Activated CD8-positive, alpha-beta memory T cell treated with anti-CD3 and anti-CD28 coated beads for 1 hour (primary cell): Measurements from ENCODE around the gene C1QB.
"Not testable (repeated sequence)": the region's sequence is repeated elsewhere in the genome, so short reads cannot be mapped to it uniquely, and the experiment has no call there.

Experiments
- DNase-seq, 2 donors: peaks; one replicate each; pipeline ENCODE4 v3.0.0-alpha.2; 2020; ENCODE audit warnings: low read depth in 1 of 2; ENCODE audit errors: extremely low read depth in 1 of 2

The C1QB gene

DNA sequence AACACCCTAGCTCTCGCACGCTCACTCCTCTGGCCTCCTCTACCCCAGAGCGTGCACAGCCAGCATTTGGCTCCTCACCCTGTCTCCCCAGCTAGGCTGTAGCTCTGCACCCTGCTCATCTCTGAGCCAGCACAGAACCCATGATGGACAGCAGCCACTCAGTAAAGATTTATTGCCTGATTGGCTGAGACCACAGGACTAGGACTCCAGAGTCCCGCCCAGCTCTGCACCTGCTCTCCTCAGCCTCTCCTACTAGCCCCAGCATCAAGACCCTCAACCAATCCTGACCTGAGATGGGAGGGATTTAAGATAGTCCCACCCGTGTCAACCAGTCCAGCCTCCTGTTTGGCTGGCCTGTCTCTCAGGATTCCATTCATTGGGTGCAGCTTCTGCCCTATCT is 9.3 kb downstream of the C1QB start:
- no peak for DNase-seq

GRCh38 chr1:22662986-22663408 is 10.0 kb downstream of the C1QB start:
- no peak for DNase-seq

DNA sequence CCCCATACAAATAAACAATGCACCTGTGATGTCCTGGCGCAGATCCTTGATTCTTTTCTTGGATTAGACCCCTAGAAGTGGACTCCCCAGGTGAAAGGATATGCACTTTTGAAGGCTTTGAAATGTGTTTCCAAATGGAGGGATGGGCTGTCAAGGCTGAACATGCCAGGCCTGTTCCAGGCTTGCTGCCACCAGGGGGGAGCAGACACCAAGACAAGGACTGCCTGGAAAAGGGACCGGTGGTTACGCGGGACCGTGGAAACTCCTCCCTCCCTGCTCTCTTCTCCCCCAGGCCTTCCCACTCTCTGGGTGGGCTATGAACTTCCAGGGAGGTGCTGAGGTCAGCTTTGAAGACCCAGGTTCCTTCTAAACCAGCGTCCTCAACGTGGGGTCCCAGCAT is 12.7 kb downstream of the C1QB start:
- no peak for DNase-seq

DNA sequence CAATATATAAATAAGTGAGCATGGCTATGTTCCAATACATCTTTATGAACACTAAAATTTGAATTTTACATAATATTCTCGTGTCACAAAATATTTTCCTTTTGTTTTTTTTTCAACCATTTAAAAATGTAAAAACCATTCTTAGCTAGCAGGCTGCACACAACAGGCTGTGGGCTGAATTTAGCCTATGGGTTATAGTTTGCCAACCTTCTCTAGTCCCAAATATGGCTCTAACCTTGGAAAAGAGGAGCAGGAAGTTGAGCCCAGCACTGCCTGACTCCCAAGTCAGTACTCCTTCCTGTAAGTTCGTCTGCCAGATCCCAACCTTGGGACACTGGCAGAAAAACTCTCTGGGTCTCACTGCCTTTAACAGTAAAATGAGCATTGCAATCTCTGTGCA is 13.4 kb downstream of the C1QB start:
- DNase-seq = no peak

GRCh38 chr1:22668840-22669239 is 15.8 kb downstream of the C1QB start:
- not testable (repeated sequence) for DNase-seq

- no peak for DNase-seq
Observed at GRCh38 chr1:22670352-22670975, 17.4 kb downstream of the C1QB start.

DNA sequence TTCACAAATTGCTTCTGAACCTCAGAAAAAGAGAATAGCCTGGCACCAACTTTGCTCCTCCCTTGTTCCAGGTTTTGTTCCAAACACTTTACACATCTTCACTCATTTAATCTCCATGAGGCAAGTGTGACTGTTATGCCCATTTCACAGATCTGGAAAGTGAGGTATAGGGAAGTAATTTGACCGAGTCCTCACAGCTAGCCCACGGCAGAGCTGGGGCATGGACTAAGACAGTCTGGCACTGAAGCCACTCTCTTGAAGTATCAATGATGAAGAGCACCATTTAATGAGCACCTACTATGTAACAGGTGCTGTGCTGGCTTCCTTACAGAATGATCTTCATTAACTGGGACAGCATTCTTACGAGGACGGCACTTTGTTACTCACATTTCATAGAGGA is 19.0 kb downstream of the C1QB start:
- no peak for DNase-seq

DNA sequence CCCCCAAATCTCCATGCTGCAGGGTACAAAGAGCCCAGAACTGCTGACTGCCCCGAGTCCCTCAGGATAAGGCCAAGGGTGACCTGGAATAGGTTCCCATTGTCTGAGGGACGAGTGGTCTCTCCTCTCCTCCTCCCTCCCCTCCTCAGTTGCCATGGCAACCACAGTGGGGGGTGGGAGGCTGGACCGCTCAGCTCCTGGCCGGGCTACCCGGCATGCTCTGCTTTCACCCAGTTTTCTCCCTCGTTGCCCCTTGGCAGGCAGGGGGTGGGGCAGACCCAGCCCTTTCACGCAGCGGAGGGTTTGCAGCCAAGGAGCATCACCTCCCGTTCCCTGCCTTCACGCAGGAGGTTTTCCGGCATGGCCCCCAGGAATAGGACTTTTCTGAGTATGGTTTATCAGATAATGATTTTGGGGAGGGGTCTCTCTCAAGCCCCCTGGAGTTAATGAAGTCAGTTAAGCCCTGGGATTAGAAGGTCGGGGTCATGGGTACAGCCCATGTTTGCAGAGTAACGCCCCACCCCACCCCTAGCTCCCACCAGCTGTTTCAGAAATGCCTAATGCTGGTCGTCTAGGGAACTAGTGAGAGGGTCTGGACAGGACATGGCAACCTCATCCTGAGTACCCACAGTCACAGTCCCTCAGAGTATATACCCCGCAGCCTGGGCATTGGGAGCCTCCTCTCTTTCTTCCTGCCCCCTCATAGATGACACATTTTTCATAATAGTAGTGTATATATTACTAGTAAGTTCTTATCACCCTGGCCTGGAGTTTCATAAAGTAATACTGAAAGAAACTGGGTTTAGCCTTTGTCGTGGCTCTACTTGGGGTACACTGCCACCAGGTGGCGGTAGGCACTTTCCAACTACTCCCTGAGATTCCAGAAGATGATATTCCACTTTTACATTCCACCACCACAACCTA is 20.7 kb downstream of the C1QB start:
- no peak for DNase-seq

DNA sequence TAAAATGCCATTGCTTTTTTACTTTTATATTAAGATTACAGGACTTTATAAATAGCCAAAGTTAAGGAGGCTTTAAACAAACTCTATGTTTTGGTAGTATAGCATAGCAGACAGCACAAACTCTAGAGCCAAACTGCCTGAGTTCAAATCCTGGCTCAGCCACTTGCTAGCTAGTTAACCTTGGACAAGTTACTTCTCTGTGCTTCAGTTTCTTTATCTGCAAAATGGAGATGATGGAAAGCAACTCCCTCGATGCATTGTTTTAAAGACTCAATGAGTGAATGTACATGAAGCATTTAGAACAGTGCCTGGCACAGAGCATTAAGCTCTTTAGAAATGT is 21.3 kb downstream of the C1QB start:
- no peak for DNase-seq

DNA sequence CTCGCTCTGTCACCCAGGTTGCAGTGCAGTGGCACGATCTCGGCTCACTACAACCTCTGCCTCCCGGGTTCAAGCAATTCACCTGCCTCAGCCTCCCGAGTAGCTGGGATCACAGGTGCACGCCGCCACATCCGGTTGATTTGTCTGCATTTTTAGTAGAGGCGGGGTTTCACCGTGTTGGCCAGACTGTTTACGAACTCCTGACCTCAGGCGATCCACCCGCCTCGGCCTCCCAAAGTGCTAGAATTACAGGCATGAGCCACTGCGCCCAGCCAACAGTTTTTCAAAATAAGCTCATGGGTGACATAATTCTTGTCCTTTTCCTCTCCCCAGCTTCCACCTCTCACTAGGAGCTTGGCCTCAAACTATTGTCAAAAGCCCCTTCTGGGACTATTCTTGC is 23.1 kb downstream of the C1QB start:
- not testable (repeated sequence) for DNase-seq

GRCh38 chr1:22676916-22677583 is 24.0 kb downstream of the C1QB start:
- no peak for DNase-seq

GRCh38 chr1:22677931-22678896 is 25.2 kb downstream of the C1QB start:
- DNase-seq = no peak

DNA sequence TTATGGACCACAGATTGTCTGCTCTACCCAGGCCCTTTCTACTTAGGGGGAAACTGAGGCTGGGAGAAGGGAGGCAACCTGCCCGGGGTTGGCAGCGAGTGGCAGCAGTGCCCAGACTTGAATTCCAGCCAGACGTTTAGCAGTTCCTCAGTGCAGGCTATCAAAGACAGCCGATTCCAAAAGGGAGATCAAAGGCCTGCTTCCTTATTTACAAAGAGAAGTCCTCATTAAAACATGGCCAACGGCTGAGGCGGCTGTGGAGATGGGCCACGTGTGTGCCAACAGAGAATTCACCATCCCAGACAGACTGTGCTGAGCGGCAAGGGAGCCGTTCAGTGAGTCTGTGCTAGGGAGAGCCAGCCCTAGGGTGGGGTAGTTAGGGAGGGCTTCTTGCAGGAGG is 27.7 kb downstream of the C1QB start:
- no peak for DNase-seq

GRCh38 chr1:22681556-22682276 is 28.7 kb downstream of the C1QB start:
- no peak for DNase-seq

DNA sequence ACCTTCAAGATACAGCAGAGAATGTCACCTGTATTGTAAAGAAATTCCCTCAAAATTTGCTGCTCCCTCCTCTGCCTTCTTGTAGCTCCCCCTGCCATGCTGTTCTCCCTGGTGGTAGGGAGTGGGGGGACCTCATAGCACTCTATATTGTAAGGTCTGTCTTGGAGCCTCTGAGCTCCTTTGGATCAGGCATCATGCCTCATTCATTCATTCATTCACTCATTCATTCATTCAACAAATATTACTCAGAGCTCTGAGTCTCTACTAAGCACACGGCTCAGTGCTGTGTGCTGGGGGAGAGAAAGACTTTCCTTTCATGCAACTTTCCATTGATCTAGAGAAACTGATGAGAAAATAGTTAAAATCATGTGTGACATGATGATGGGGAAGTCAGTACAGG is 30.5 kb downstream of the C1QB start:
- DNase-seq = no peak

DNA sequence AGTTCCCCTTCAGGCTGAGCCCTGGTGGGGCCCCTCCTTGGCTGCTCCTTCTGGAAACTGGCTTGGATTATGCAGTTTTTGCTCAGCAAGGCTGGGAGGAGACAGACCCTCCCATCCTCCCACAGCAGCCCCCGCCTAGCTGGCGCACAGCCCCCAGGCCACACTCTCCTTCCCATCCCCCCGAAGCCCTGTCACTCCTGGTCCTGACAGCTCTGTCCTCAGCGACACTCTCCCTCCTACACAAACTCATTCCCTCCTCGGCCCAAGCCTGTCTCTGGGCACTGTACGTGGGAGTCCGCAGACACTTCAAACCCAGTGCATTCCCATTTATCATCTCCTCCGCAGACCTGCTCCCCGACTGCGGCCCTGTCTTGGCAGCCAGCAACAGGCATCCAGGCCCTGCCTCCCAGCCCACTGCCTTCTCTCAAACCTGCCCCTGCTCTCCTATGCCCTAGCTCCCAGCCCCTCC is 32.6 kb downstream of the C1QB start:
- DNase-seq = no peak

DNA sequence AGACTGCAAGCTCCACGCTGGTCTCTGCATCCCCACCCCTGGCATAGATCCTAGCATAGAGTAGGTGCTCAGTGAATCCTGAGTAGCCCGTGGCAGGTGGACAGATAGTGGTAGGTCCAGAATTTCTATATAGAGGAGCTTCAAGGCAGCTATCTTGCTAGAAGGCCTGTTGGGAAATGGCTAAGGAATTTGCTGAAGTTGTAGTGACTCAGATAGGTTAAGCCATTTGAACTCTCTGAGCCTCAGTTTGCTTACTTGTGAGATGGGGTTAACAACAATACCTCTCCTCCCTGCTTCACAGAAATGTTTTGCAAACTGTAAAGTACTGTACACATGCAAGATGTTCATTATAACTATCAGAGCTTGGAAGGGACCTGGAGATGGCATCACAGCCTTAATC is 34.2 kb downstream of the C1QB start:
- DNase-seq = no peak

DNA sequence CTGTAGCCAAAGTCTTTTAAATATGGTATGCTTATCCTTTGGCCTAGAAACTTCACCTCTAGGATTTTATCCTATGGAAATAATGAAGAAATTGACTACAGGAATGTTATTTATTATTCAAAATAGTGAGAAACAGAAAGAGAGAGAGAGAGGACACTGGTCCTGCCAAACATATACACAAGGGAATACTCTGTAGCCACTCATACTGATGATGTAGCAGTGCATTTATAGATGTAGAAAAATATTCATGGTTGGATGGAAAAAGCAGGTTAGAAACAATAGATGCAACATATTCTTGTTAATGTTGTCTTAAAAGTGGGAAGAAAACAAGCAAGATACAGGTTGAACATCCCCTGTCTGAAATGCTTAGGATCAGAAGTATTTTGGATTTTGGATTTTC is 35.4 kb downstream of the C1QB start:
- no peak for DNase-seq

GRCh38 chr1:22689505-22689904 is 36.5 kb downstream of the C1QB start:
- no peak for DNase-seq
